HT1080 (cell line): Measurements from ENCODE around the gene IFITM2. TPM values are rescaled to one million over a fixed set of nuclear protein-coding genes. Genes with fewer than 3 reads are reported as not detected.
"Not testable (repeated sequence)": the region's sequence is repeated elsewhere in the genome, so short reads cannot be mapped to it uniquely, and the experiment has no call there.

Source experiments
- DNase-seq: peaks from one replicate; pipeline ENCODE4 v3.0.0-alpha.2; 2015; ENCODE audit warnings: low read depth
- total RNA-seq: library from RNA; depleted of rRNA; stranded (reverse); fragments of >200 nt; shearing (Covaris generic); gene quantifications from 2 replicates; pipeline ENCODE4 v1.2.3, GENCODE V29; 2014

IFITM2 gene
- total RNA-seq, 1 experiment from 2014 or later: 96.0 TPM

GRCh38 chr11:324593-325517, 17.2 kb downstream of the IFITM2 start:
- not testable (repeated sequence) for DNase-seq

- no peak for DNase-seq
These were observed 18.4 kb downstream of the IFITM2 start for GRCh38 chr11:325796-326591.

GRCh38 chr11:326592-326841, 18.9 kb downstream of the IFITM2 start:
- DNase-seq: no peak

GRCh38 chr11:326842-327580, 19.4 kb downstream of the IFITM2 start:
- no peak for DNase-seq

GRCh38 chr11:327581-327923, 19.9 kb downstream of the IFITM2 start:
- DNase-seq: no peak

GRCh38 chr11:328012-328411, 20.4 kb downstream of the IFITM2 start:
- DNase-seq: no peak

- DNase-seq: not testable (repeated sequence)
These were observed 21.0 kb downstream of the IFITM2 start for GRCh38 chr11:328516-329100.

- DNase-seq: no peak
These were observed 22.3 kb downstream of the IFITM2 start for GRCh38 chr11:329886-330253.

- DNase-seq: no peak
These were observed 22.7 kb downstream of the IFITM2 start for GRCh38 chr11:330307-330693.

GRCh38 chr11:330694-331357, 23.2 kb downstream of the IFITM2 start:
- DNase-seq: peak; percentile 44

- DNase-seq: no peak
These were observed 23.9 kb downstream of the IFITM2 start for GRCh38 chr11:331358-332060.

GRCh38 chr11:332651-333480, 25.2 kb downstream of the IFITM2 start:
- no peak for DNase-seq

- not testable (repeated sequence) for DNase-seq
These were observed 26.1 kb downstream of the IFITM2 start for GRCh38 chr11:333616-334263.

GRCh38 chr11:334264-334994, 26.8 kb downstream of the IFITM2 start:
- DNase-seq: no peak

- no peak for DNase-seq
These were observed 28.4 kb downstream of the IFITM2 start for GRCh38 chr11:335779-336658.

GRCh38 chr11:336659-337198, 29.1 kb downstream of the IFITM2 start:
- no peak for DNase-seq

GRCh38 chr11:337711-338110, 30.1 kb downstream of the IFITM2 start:
- DNase-seq: no peak
